ENCODE measurements around the gene CDC42BPB.

The CDC42BPB gene

GRCh38 chr14:103094406-103095209, 37.3 kb upstream of the CDC42BPB start, which contains the start of gene EXOC3L4:
EXOC3L4 (plus strand) TSS chr14:103094725; CDS start chr14:103100220, 5,495 bp downstream.
- DNase-seq (ENCODE audit: low spot score) = no peak

DNA sequence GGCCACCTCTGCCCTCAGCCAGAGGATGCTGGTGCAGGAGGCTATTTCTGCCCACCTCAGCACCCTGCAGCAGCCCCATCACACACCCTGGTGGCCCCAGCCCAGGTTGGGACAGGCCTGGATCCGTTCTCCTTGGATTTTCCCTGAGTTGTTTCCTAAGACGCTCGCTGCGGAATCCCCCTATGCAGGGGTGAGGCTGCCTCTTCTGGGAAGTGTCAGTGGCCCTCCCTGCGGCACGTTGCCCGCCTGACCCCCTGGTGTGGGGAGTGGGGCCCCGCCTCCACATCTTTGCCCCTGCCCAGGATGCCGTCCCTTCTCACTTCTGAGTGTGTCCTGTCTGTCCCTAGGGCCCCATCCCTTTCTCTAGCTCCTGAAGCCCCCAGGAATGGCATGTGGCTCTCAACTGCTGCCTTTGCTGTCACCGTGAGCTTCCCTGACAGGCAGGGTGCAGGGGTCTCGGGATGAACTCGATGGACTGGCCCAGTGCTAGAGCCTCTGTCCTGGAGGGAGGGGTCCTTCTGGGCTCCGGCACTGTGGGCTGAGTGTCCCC, 36.6 kb upstream of the CDC42BPB start:
- no peak for DNase-seq (ENCODE audit: low spot score)

- DNase-seq (ENCODE audit: low spot score) = no peak
Observed at GRCh38 chr14:103091883-103092222, 34.5 kb upstream of the CDC42BPB start.

- peak; percentile 68 for DNase-seq (ENCODE audit: low spot score)
Observed at GRCh38 chr14:103091041-103091882, 33.9 kb upstream of the CDC42BPB start.

- no peak for DNase-seq (ENCODE audit: low spot score)
Observed at GRCh38 chr14:103090481-103091020, 33.2 kb upstream of the CDC42BPB start.

DNA sequence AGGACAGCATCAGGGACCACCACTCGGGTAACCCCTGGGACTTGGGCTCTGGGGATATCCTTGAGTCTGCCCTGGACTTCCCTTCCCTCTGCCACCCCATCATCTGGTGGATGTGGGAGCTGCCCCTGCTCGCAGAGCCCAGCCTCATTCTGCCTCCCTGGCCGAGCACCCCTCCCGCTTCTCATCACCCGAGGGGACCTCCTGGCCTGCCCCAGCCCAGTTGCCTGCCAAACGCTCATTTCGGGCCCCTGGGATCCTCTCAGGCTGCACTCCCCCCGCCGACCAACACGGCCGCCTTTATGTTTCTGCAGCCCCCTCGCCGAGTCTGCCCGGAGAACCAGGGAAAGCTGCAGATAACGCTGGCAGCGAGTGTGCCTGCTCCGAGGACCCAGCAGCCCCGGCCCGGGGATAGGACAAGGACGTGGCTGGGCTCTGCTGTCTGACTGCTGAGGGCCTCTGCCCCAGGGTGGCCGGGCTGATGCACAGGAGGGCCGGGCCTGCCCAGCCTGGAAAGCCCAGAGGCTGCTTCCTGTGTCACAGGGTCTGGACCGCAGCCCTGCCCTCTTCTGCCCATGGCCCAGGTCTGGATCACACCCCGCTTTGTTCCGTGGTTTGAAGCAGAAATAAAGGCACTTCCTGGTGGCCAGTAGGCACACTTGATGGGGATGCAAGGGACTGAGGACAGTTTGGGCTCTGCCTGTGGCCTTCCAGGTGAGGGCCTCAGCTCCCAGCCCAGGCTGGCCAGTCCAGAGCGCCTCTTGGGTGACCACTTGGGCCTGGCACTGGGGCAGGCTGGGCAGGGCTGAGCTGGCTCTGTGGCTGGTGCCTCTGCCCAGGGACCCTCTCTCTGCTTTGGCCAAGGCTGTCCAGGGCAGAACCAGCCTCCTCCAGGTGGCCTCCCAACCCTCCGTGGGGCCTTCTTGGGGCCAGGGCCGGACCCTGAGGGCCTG, 32.3 kb upstream of the CDC42BPB start:
- DNase-seq (ENCODE audit: low spot score) = no peak

DNA sequence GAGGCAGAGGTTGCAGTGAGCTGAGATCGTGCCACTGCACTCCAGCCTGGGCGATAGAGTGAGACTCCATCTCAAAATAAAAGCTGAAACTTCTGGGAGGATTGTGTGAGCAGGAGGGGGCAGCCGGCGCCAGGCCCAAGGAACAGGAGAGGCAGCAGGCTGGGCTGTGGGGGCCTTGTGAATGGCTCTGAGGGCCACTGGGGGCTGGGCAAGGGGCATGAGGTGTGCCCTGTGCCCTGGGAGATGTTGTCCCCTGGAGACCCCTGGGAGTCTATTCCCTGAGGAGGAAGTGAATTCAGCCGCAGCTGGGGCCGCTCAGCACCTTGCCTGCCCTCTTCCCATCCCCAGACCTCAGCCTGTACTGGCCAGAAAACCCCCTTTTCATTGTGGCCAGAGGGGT, 31.6 kb upstream of the CDC42BPB start:
- DNase-seq (ENCODE audit: low spot score) = no peak

- no peak for DNase-seq (ENCODE audit: low spot score)
Observed at GRCh38 chr14:103087343-103087835, 30.0 kb upstream of the CDC42BPB start.

GRCh38 chr14:103086771-103087342, 29.5 kb upstream of the CDC42BPB start:
- DNase-seq (ENCODE audit: low spot score) = no peak

DNA sequence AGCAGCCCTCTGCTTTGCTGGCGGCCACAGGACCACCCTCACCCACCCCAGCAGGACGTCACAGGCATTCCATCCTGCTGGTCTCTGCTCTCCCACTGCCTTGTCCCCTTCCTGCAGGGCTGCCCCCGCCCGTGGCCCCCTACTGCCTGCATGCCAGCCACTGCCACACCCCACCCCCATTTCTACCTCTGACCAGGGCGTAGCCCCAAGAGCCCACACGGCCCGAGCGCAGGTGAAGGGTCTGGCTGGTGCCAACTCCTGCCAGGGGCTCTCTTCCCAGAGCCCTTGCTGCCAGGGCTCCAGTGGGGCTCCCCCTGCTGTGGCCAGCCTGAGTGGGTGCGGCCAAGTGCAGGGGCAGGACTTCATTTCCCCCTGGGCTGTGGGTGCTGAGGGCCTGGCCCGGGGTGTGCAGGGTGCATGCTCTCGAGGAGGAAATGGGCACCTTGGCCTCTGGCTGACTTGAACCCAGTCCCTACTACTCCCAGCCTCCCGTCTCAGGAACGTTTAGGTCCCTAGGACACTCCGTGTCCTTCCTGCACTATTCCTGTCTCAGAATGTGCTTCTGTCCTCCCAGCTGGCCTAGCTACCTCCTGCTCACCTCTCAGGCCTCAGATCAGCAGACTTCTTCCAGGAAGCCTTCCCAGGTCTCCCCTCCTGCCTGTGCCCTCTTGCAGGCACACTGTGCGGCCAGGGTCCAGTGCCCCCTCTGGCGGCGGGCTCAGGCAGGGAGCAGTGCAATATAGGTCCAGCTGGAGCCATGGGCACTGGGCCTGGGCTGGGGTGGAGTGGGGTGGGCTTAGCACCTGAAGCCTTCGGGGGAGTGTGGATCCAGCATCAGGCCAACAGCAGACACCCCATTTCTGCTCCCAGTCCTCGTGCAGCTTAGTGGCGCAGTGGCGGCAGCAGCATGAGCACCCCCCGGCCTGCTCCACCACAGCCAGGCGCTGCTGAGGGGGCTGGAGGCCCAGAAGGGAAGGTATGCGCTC, 28.1 kb upstream of the CDC42BPB start:
- no peak for DNase-seq (ENCODE audit: low spot score)

DNA sequence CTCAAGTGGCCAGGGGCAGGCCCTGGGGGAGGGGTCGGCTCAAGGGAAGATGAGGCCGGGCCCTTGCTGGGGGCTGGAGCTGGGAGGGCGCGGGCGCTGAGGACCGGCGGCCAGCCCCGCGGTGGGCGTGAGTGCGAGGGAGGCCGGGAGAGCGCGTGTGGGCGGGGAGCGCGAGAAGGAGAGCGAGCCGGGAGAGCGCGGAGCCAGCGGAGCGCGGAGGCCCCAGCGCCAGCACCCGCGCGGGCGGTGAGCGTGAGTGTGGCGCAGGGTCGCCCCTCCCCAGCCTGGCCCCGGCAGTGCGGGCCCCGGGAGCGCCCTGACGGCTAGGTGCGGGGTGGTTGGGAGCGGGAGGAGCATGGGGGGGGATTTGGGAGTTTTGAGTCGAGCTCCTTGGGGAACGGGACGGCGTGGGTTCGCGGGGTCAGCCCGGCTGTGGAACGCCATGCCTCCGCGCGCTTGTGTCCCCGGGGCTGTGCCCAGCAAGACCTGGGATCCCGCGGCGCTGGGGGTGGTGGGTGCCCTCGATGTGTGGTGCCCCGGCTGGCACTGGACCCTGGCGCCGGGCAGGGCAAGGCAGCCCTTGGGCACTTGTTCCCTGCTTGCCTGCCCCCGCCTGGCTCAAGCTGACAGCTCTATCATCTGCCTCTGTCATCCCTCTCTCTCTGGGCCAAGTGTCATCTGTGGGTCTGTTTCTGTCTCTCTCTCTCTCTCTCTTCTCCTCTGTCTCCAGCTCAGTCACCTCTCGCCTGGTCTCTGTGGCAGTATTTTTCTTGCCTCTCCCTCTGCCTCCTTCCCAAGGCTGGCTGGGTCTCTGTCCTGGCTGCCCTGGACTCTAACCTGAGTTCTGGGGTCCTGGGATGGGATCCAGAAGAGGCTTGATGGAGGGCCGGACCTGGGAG, 26.9 kb upstream of the CDC42BPB start, which contains the start of gene LBHD2:
Gene LBHD2 (plus strand): TSS at position 190 of the 899 bp plus-strand sequence. CDS start 1,803 bp downstream, outside the sequence.
- no peak for DNase-seq (ENCODE audit: low spot score)

- no peak for DNase-seq (ENCODE audit: low spot score)
Observed at GRCh38 chr14:103081951-103082350, 24.6 kb upstream of the CDC42BPB start.

- DNase-seq (ENCODE audit: low spot score) = no peak
Observed at GRCh38 chr14:103078860-103079587, 21.7 kb upstream of the CDC42BPB start.

DNA sequence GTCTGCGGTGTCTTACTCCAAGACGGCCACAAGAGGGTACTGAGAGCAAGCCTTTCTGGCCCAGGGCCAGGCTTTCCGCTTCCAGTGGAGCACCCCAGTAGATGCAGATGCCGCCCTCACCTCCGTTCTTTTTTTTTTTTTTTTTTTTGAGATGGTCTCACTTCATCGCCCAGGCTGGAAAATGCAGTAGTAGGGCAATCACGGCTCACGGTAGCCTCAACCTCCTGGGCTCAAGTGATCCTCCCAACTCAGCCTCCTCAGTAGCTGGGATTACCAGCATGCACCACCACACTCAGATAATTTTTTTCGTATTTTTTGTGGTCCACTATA, 21.0 kb upstream of the CDC42BPB start:
- peak; percentile 78 for DNase-seq (ENCODE audit: low spot score)

DNA sequence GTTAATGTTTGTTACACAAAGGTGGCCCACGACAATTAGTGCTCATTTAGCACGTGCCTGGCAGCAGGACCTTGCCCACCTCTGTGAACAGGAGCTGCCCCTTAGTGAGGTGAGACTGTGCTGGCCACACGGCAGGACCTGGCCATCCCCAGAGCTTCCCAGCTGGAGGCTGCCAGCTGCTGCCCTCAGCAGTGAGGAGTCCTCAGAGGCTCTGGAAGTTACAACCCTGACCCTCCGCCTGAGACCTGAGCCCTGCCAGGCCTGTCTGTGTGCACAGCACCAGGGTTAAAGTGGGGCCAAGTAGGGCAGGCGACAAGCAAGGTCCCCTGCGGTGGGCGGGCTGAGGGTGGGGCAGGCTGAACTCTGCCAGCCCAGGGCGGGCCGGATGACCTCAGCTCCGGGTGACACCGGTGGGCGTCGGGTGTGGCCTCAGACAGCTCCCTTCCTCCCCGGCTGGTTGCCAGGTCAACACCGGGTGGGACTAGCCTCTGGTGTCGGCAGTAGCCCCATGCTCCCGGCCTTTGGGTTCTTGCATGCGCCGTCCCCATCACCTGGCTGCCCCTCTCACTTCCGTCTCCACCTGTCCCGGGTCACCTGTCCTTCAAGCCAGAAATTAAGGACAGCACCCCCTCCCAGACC, 17.5 kb upstream of the CDC42BPB start:
- peak; percentile 12 for DNase-seq (ENCODE audit: low spot score)

- DNase-seq (ENCODE audit: low spot score) = no peak
Observed at GRCh38 chr14:103073876-103074728, 16.8 kb upstream of the CDC42BPB start.

All from CD4-positive, alpha-beta T cell treated with Interleukin-2 at 100 ng/mL for 4 hours (primary cell).